Activated CD4-positive, CD25-positive, alpha-beta regulatory T cell treated with anti-CD3 and anti-CD28 coated beads, Interleukin-2, amount 50 U/mL, for 72 hours (primary cell): ENCODE measurements around the gene ABCG2.

Experiments used
- DNase-seq: peaks from one replicate; pipeline ENCODE4 v3.0.0; 2021

Gene ABCG2

GRCh38 chr4:88062843-88063242 is 95.6 kb downstream of the ABCG2 start:
- no peak for DNase-seq

GRCh38 chr4:88062311-88062710 is 96.1 kb downstream of the ABCG2 start:
- DNase-seq: no peak

- no peak for DNase-seq
These were observed 98.0 kb downstream of the ABCG2 start for GRCh38 chr4:88060431-88060830.

GRCh38 chr4:88059766-88060165 is 98.7 kb downstream of the ABCG2 start:
- no peak for DNase-seq

GRCh38 chr4:88058295-88058694 is 100.1 kb downstream of the ABCG2 start:
- no peak for DNase-seq

GRCh38 chr4:88054901-88055300 is 103.5 kb downstream of the ABCG2 start:
- no peak for DNase-seq

- DNase-seq: no peak
These were observed 104.2 kb downstream of the ABCG2 start for GRCh38 chr4:88054229-88054628.

GRCh38 chr4:88045021-88045420 is 113.4 kb downstream of the ABCG2 start:
- DNase-seq: no peak

GRCh38 chr4:88043586-88044340 is 114.7 kb downstream of the ABCG2 start:
- DNase-seq: no peak

GRCh38 chr4:88043001-88043400 is 115.4 kb downstream of the ABCG2 start:
- DNase-seq: no peak

- DNase-seq: no peak
These were observed 116.8 kb downstream of the ABCG2 start for GRCh38 chr4:88041626-88042025.

- no peak for DNase-seq
These were observed 117.7 kb downstream of the ABCG2 start for GRCh38 chr4:88040707-88041106.
